H1 (cell line): ENCODE results near the gene ADGRE2. TPM values are rescaled to one million over a fixed set of nuclear protein-coding genes. Genes with fewer than 3 reads are reported as not detected.

Source experiments
- CTCF ChIA-PET: fragments of 300-600 bp; sonication (Branson Sonifier 250); formaldehyde crosslinking; loops from one replicate; lab custom pipeline; 2021; ENCODE audit not compliant: partially characterized antibody; lab: Charles Lee
- POLR2A ChIA-PET: fragments of 300-600 bp; sonication (Branson Sonifier 250); formaldehyde crosslinking; loops from one replicate; lab custom pipeline; 2021; ENCODE audit warnings: inconsistent platforms; ENCODE audit not compliant: partially characterized antibody; lab: Charles Lee
- DNase-seq, 2 experiments: peaks; one replicate each; pipeline versions ENCODE4 v3.0.0 to v3.0.0-alpha.2; 2010 to 2022; ENCODE audit warnings: low spot score in 2 of 2, low read depth in 1 of 2, mixed read lengths in 1 of 2
- FAIRE-seq: peaks from 2 replicates; lab custom pipeline; 2011; peaks lifted over from hg19 to GRCh38; lab: Jason Lieb, UNC
- H2AFZ ChIP-seq: 2 replicates; pipeline ENCODE4 v1.8.1; 2012; ENCODE audit warnings: low read length, inconsistent platforms
- H2AK5ac ChIP-seq: 2 replicates; pipeline ENCODE4 v1.6.1; 2013; ENCODE audit warnings: low read depth, low read length
- H2BK120ac ChIP-seq: replicated peaks from 2 replicates; pipeline ENCODE3; 2013; ENCODE audit warnings: low read depth, low read length, inconsistent platforms
- H2BK12ac ChIP-seq: 2 replicates; pipeline ENCODE4 v1.6.1; 2013; ENCODE audit warnings: low read depth, low read length
- H2BK15ac ChIP-seq: 2 replicates; pipeline ENCODE4 v1.6.1; 2013; ENCODE audit warnings: low read length
- H2BK20ac ChIP-seq: 2 replicates; pipeline ENCODE4 v1.6.1; 2013; ENCODE audit warnings: low read length
- H2BK5ac ChIP-seq: 2 replicates; pipeline ENCODE4 v1.6.1; 2013; ENCODE audit warnings: low read depth, low read length
- H3K14ac ChIP-seq: 2 replicates; pipeline ENCODE4 v1.6.1; 2013; ENCODE audit warnings: inconsistent platforms; ENCODE audit not compliant: insufficient read length
- H3K18ac ChIP-seq: 2 replicates; pipeline ENCODE4 v1.6.1; 2013; ENCODE audit warnings: low read length; ENCODE audit errors: extremely low read depth
- H3K23ac ChIP-seq: 2 replicates; pipeline ENCODE4 v1.6.1; 2013; ENCODE audit warnings: inconsistent platforms; ENCODE audit not compliant: insufficient read length
- H3K23me2 ChIP-seq: 2 replicates; pipeline ENCODE4 v1.6.1; 2013; ENCODE audit warnings: low read depth, low read length
- H3K27ac ChIP-seq: 2 replicates; pipeline ENCODE4 v1.6.1; 2011; ENCODE audit warnings: low read depth, low read length, inconsistent platforms
- H3K27me3 ChIP-seq, 4 experiments: replicated peaks in 1 of 4; 1 replicate in 1 of 4; 2 replicates in 3 of 4; pipeline versions ENCODE4 v1.6.1 to v1.8.1; 2011 to 2013; ENCODE audit warnings: low read length in 3 of 4, mild to moderate bottlenecking in 3 of 4, inconsistent platforms in 2 of 4, mixed read lengths in 2 of 4, moderate library complexity in 1 of 4; ENCODE audit not compliant: control insufficient read depth in 3 of 4, insufficient read depth in 3 of 4; ENCODE audit errors: extremely low read depth in 1 of 4
- H3K36me3 ChIP-seq, 4 experiments: 2 replicates each; pipeline versions ENCODE4 v1.6.1 to v1.8.1; 2011 to 2013; ENCODE audit warnings: mild to moderate bottlenecking in 4 of 4, low read length in 3 of 4, moderate library complexity in 2 of 4, control low read depth in 1 of 4, inconsistent platforms in 1 of 4; ENCODE audit not compliant: insufficient read depth in 4 of 4, control insufficient read depth in 2 of 4
- H3K4ac ChIP-seq: replicated peaks from 2 replicates; pipeline ENCODE3; 2013; ENCODE audit warnings: low read length, low read depth, mixed read lengths, inconsistent platforms; ENCODE audit not compliant: insufficient read length
- H3K4me1 ChIP-seq, 4 experiments: replicated peaks in 1 of 4; 1 replicate in 1 of 4; 2 replicates in 3 of 4; pipeline versions ENCODE4 v1.6.1 to v1.8.1; 2011 to 2013; ENCODE audit warnings: low read length in 3 of 4, inconsistent platforms in 2 of 4, mixed read lengths in 1 of 4; ENCODE audit not compliant: insufficient read depth in 4 of 4, control insufficient read depth in 3 of 4
- H3K4me2 ChIP-seq, 2 experiments: 2 replicates each; pipeline versions ENCODE4 v1.6.1 to v1.8.1; 2011 to 2013; ENCODE audit warnings: low read depth in 2 of 2, low read length in 2 of 2, control low read depth in 1 of 2, inconsistent platforms in 1 of 2, mild to moderate bottlenecking in 1 of 2; ENCODE audit not compliant: insufficient read depth in 1 of 2
- H3K4me3 ChIP-seq, 4 experiments: fragments of 200-600, 300-600 bp in 1 of 4; sonication (generic), shearing (Covaris generic), sonication (Bioruptor Twin) in 1 of 4; 2 replicates each; pipeline versions ENCODE4 v1.5.1 to v1.8.1; 2011 to 2016; ENCODE audit warnings: low read length in 4 of 4, low read depth in 3 of 4, control low read depth in 2 of 4, inconsistent platforms in 2 of 4, mild to moderate bottlenecking in 2 of 4, mixed read lengths in 1 of 4, moderate library complexity in 1 of 4; ENCODE audit not compliant: insufficient read depth in 2 of 4; ENCODE audit errors: extremely low read depth in 1 of 4
- H3K56ac ChIP-seq: replicated peaks from 2 replicates; pipeline ENCODE3; 2013; ENCODE audit warnings: low read depth, mild to moderate bottlenecking, mixed read lengths, low read length, inconsistent platforms; ENCODE audit not compliant: insufficient read length
- H3K79me1 ChIP-seq: 2 replicates; pipeline ENCODE4 v1.6.1; 2013; ENCODE audit warnings: low read depth, low read length, control low read depth
- H3K79me2 ChIP-seq, 2 experiments: 2 replicates each; pipeline versions ENCODE4 v1.6.1 to v1.8.1; 2012 to 2013; ENCODE audit warnings: low read length in 2 of 2, mild to moderate bottlenecking in 2 of 2, inconsistent platforms in 1 of 2; ENCODE audit not compliant: insufficient read depth in 2 of 2, control insufficient read depth in 1 of 2
- H3K9ac ChIP-seq, 4 experiments: replicated peaks in 1 of 4; 1 replicate in 1 of 4; 2 replicates in 3 of 4; pipeline versions ENCODE4 v1.6.1 to v1.8.1; 2011 to 2013; ENCODE audit warnings: low read depth in 3 of 4, low read length in 3 of 4, control low read depth in 2 of 4, mild to moderate bottlenecking in 2 of 4, moderate library complexity in 2 of 4, inconsistent platforms in 1 of 4; ENCODE audit errors: extremely low read depth in 1 of 4
- H3K9me3 ChIP-seq, 2 experiments: 2 replicates each; pipeline versions ENCODE4 v1.6.1 to v1.8.1; 2012 to 2013; ENCODE audit warnings: mild to moderate bottlenecking in 2 of 2, moderate library complexity in 2 of 2, control low read depth in 1 of 2, inconsistent platforms in 1 of 2, low read depth in 1 of 2, low read length in 1 of 2, mixed read lengths in 1 of 2; ENCODE audit not compliant: insufficient read depth in 2 of 2
- H4K20me1 ChIP-seq, 2 experiments: replicated peaks in 1 of 2; 2 replicates each; pipeline versions ENCODE3 to v1.8.1; 2011 to 2013; ENCODE audit warnings: inconsistent platforms in 2 of 2, low read length in 2 of 2, mild to moderate bottlenecking in 1 of 2; ENCODE audit not compliant: insufficient read depth in 2 of 2, control insufficient read depth in 1 of 2
- H4K5ac ChIP-seq: 2 replicates; pipeline ENCODE4 v1.6.1; 2013; ENCODE audit warnings: low read length, low read depth, mixed read lengths, inconsistent platforms; ENCODE audit not compliant: insufficient read length
- H4K8ac ChIP-seq: 2 replicates; pipeline ENCODE4 v1.8.0; 2013; ENCODE audit warnings: mild to moderate bottlenecking, moderate library complexity, low read length, inconsistent platforms; ENCODE audit not compliant: insufficient read depth; ENCODE audit errors: extremely low read depth
- H4K91ac ChIP-seq: replicated peaks from 2 replicates; pipeline ENCODE3; 2013; ENCODE audit warnings: low read length, mixed read lengths, inconsistent platforms; ENCODE audit not compliant: insufficient read length
- ASH2L ChIP-seq: fragments of 200-600, 300-600 bp; sonication (generic); IDR thresholded peaks from one replicate; pipeline ENCODE4 v1.7.1; 2017; ENCODE audit warnings: low read length
- ATF2 ChIP-seq: IDR thresholded peaks from 2 replicates; pipeline ENCODE4 v1.6.1; 2012; ENCODE audit warnings: low read length, inconsistent platforms
- BACH1 ChIP-seq: IDR thresholded peaks from 2 replicates; pipeline ENCODE4 v1.6.1; 2012; ENCODE audit warnings: low read length, improper control_type of control experiment
- BCL11A ChIP-seq, 2 experiments: IDR thresholded peaks; one replicate each; pipeline ENCODE4 v1.6.1; 2011; ENCODE audit warnings: low read depth in 2 of 2, low read length in 2 of 2, mild to moderate bottlenecking in 2 of 2
- CREB1 ChIP-seq: IDR thresholded peaks from 2 replicates; pipeline ENCODE4 v1.6.1; 2012; ENCODE audit warnings: inconsistent platforms
- EP300 ChIP-seq, 2 experiments: IDR thresholded peaks; 1 replicate in 1 of 2; 2 replicates in 1 of 2; pipeline ENCODE4 v1.6.1; 2011 to 2012; ENCODE audit warnings: low read depth in 2 of 2, low read length in 2 of 2, mild to moderate bottlenecking in 2 of 2, borderline replicate concordance in 1 of 2, inconsistent platforms in 1 of 2, moderate library complexity in 1 of 2
- GTF2F1 ChIP-seq: IDR thresholded peaks from 2 replicates; pipeline ENCODE4 v1.6.1; 2012; ENCODE audit warnings: low read depth, low read length, improper control_type of control experiment, borderline replicate concordance
- POLR2A ChIP-seq, 2 experiments: IDR thresholded peaks; 1 replicate in 1 of 2; 2 replicates in 1 of 2; pipeline ENCODE4 v1.6.1; 2011; ENCODE audit warnings: low read depth in 2 of 2, low read length in 2 of 2, mild to moderate bottlenecking in 2 of 2; ENCODE audit errors: control extremely low read depth in 1 of 2
- RFX5 ChIP-seq: IDR thresholded peaks from 2 replicates; pipeline ENCODE4 v1.6.1; 2011; ENCODE audit warnings: low read depth, low read length, improper control_type of control experiment, borderline replicate concordance
- SAP30 ChIP-seq: fragments of 300-600 bp; sonication (generic); IDR thresholded peaks from 2 replicates; pipeline ENCODE4 v1.7.1; 2012; ENCODE audit warnings: low read length, moderate library complexity, mild to moderate bottlenecking, inconsistent platforms; ENCODE audit not compliant: insufficient read depth, insufficient replicate concordance
- SP2 ChIP-seq: IDR thresholded peaks from 2 replicates; pipeline ENCODE4 v1.6.1; 2012; ENCODE audit warnings: mild to moderate bottlenecking, low read length, inconsistent platforms
- USF2 ChIP-seq: IDR thresholded peaks from 2 replicates; pipeline ENCODE4 v1.6.1; 2011; ENCODE audit warnings: low read length, improper control_type of control experiment
- WGBS, 2 experiments: shearing (Covaris generic) in 1 of 2; methylation state at CpG; one replicate each; pipeline versions ENCODE4 v1.1.6 to v1.1.7; 2013 to 2015; ENCODE audit warnings: low lambda C conversion rate in 2 of 2, mixed read lengths in 2 of 2, inconsistent platforms in 1 of 2, low coverage in 1 of 2, missing lambda C conversion rate in 1 of 2; ENCODE audit not compliant: insufficient replicate concordance in 2 of 2, insufficient coverage in 1 of 2, insufficient read length in 1 of 2; ENCODE audit errors: extremely low coverage in 1 of 2, missing lambda C conversion rate in 1 of 2; 5-methylcytosine and 5-hydroxymethylcytosine counted together
- polyA plus RNA-seq, 7 experiments: library from polyadenylated mRNA; depleted of rRNA in 3 of 7; stranded (reverse) in 5 of 7; unstranded in 2 of 7; fragments of >200 nt in 5 of 7; fragments of 200-250 nt in 2 of 7; gene quantifications; 1 replicate in 5 of 7; 2 replicates in 1 of 7; 4 replicates in 1 of 7; pipeline versions ENCODE4 v1.2.1 to v1.2.3, GENCODE V29; 2011 to 2013; ENCODE audit warnings: missing spikeins in 2 of 7, mixed read lengths in 2 of 7
- total RNA-seq: library from RNA; stranded (reverse); fragmentation: NEBNext Ultra II Directional; extraction: Animal tissue kit (Norgen Biotek cat#: 25700); gene quantifications from 2 replicates; pipeline ENCODE4 v1.2.1, GENCODE V29; 2021

The ADGRE2 gene
- total and polyA plus RNA-seq, 2 of the 8 experiments (the other 6 are each of a cell fraction or from before 2014, with no cell fraction given) = 2.0 to 4.5 TPM

GRCh38 chr19:14821937-14822336 is 43.6 kb upstream of the ADGRE2 start:
- Histone ChIP-seq H2BK120ac (no peak overlapping the region), H2AFZ (no peak overlapping the region), H3K27me3 (no peaks in the 10 kb centered on the region), H3K4me3 (no peak overlapping the region), H3K79me1 (no peaks in the 10 kb centered on the region), H3K27ac (no peak overlapping the region), H3K23me2 (no peaks in the 10 kb centered on the region), H3K4me2 (no peak overlapping the region), H3K9me3 (peaks cover 52 to 57% of the 10 kb centered on the region in 2 experiments), H3K14ac (no peak overlapping the region), H3K4ac (no peak overlapping the region), H3K56ac (no peak overlapping the region), H3K36me3 (no peaks in the 10 kb centered on the region), H2BK15ac (no peak overlapping the region), H2AK5ac (no peak overlapping the region), H3K4me1 (no peaks in the 10 kb centered on the region), H4K8ac (no peak overlapping the region), H2BK20ac (no peak overlapping the region), H4K91ac (no peak overlapping the region), H3K79me2 (no peaks in the 10 kb centered on the region), H3K18ac (no peak overlapping the region), H4K5ac (no peak overlapping the region), H3K9ac (no peak overlapping the region), H4K20me1 (no peaks in the 10 kb centered on the region), H3K23ac (no peak overlapping the region), H2BK12ac (no peak overlapping the region), H2BK5ac (no peak overlapping the region)
- CTCF ChIA-PET = interaction anchor here (0.5 kb wide), 1 partner anchor 334 kb away, joined by 3 read pairs; no protein-coding TSS in a partner anchor
- FAIRE-seq = no peak
- WGBS, 2 experiments = 66% methylated on average over 6 of the region's 6 CpGs; no CpG with 5 or more reads in 1 of the 2 experiments
- no peak for DNase-seq
- POLR2A ChIA-PET = no interaction called here
- TF ChIP-seq CREB1 (no peak), ATF2 (no peak), SAP30 (no peak), EP300 (IDR thresholded peaks at IDR 0.05; ENCODE audit: borderline replicate concordance in 1 of 2, low read depth in 2 of 2, low read length in 2 of 2) (no peak), BCL11A (IDR thresholded peaks at IDR 0.05; ENCODE audit: low read depth in 2 of 2, low read length in 2 of 2) (no peak), POLR2A (IDR thresholded peaks at IDR 0.05; ENCODE audit: control extremely low read depth in 1 of 2, low read depth in 2 of 2, low read length in 2 of 2) (no peak), BACH1 (no peak), GTF2F1 (no peak), ASH2L (no peak), USF2 (no peak), SP2 (no peak), RFX5 (no peak)
